Measurements from ENCODE around the gene CYB561A3.
A peak's percentile ranks its signal among the peaks of the same experiment; 100 is the strongest.

The CYB561A3 gene

GRCh38 chr11:61369372-61370348, 8.0 kb upstream of the CYB561A3 start:
- no peak for DNase-seq

- DNase-seq, result no peak
These were observed 7.0 kb upstream of the CYB561A3 start for GRCh38 chr11:61368646-61369045.

DNA sequence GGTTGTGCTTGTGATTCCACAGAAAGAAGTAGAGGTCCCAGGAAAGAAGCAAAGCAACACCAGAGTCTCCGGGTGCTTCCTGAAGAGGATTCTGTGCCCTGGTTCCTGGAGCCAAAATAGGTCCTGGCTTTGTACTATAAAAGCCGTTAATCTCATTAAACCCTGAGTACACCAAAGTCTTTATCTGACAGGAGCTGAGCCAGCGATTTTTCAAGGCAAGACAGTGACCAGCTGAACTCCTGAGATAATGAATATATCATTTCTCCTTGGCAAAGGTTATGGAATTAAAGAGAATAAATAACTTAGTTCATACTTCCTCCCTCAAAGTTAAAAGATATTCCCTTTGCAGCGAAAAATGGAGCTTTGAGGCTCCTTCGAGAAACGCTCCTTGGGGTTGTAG, 5.7 kb upstream of the CYB561A3 start:
- DNase-seq, result no peak

DNA sequence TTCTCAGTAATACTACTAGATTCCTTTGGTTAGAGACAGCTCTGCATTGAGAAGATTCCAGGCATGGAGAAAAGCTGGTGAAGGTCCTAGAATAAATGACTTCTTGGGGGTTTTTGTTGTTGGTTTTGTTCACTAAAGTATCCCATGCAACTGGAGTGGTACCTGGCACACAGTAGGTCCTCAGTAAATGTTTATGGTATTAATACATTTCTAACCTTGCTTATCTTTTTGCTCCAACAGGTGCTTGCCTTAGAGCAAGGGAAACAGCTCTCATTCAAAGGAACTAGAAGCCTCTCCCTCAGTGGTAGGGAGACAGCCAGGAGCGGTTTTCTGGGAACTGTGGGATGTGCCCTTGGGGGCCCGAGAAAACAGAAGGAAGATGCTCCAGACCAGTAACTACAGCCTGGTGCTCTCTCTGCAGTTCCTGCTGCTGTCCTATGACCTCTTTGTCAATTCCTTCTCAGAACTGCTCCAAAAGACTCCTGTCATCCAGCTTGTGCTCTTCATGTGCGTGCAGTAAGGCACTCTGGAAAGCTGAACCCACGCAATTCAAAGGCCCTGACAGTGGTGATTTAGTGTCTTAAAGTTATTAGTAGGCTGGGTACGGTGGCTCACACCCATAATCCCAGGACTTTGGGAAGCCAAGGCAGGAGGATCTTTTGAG, 2.5 kb upstream of the CYB561A3 start:
- DNase-seq, result no peak

DNA sequence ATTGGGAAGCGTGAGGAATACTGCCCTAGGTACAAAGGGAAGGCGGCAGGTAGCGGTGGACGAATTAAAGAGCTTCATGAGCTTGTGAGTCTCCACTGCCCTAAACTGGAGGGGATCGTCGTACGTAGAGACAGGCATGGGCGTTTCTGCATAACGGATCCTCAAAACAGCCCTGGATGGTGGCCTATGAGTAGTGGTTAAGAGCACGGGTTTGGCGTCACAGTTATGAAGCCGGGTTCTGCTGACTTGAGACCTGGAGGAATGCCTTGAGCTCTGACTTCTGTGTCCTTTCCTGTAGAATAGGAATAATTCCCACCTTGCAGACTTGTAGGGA, 827 bp upstream of the CYB561A3 start:
- DNase-seq, result peak; percentile 43

DNA sequence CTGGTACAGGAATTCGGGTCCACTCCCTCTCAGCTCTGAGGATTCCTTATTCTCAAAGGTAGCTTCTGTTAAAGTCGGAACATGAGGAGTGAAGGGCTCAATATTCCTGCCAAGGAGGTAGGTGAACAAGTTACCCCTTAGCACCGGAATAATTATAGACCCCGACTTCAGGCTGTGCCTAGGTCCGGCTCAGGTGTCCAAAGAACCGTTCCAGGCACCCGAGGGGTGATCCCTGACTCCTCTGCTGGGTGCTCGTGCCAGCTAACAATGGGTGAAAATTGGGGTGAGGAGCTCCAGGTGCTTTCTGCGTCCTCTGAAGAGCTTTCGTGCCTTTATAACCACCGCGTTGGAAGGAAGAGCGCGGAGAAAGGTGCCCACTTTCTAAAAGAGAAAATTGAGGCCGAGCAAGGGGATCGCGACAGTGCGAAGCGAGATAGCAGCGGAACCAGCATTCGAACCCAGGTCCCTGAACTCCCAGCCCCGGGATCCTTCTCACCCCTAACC, 393 bp downstream of the CYB561A3 start:
- DNase-seq, result no peak

- DNase-seq, result no peak
These were observed 2.2 kb downstream of the CYB561A3 start for GRCh38 chr11:61359516-61359915.

DNA sequence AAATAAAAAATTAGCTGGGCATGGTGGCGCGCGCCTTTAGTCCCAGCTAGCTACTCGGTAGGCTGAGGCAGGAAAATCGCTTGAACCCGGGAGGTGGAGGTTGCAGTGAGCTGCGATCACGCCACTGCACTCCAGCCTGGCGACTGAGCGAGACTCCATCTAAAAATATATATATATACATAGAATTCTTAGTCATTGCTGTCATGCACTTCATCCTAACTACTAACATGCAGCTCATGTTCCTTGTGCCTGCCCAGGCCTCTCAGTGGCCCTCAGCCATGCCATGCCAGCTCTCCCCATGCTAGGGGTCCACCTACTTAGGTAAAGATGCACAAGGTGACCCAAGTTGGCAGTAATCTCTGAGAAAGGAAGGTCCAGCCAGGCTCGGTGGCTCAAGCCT, 3.1 kb downstream of the CYB561A3 start:
- DNase-seq, result no peak

DNA sequence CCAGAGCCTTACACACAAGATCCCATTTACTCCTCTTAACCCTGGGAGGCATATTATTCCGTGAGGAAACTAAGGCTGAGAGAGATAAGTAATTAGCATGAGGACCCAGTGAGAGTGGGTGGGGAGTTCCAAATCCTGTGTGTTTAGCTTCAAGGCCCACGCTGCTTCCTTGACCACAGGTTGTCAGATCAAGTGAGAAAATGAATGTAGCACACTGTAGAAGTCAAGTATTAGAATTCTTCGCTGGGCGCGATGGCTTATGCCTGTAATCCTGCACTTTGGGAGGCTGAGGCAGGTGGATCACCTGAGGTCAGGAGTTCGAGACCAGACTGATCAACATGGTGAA, 3.8 kb downstream of the CYB561A3 start:
- DNase-seq, result no peak

- DNase-seq, result no peak
These were observed 4.3 kb downstream of the CYB561A3 start for GRCh38 chr11:61357233-61357893.

- no peak for DNase-seq
These were observed 5.0 kb downstream of the CYB561A3 start for GRCh38 chr11:61356706-61357105.

DNA sequence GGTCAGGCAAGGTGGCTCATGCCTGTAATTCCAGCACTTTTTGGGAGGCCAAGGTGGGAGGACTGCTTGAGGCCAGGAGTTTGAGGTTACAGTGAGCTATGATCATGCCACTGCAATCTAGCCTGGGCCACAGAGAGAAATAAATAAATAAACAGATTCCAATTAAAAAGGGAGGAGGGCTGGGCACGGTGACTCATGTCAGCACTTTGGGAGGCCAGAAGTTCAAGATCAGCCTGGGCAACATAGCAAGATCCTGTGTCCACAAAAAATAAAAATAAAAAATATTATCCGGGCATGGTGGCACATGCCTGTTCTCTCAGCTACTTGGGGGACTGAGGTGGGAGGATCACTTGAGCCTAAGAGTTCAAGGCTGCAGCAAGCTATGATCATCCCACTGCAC, 7.5 kb downstream of the CYB561A3 start:
- no peak for DNase-seq

DNA sequence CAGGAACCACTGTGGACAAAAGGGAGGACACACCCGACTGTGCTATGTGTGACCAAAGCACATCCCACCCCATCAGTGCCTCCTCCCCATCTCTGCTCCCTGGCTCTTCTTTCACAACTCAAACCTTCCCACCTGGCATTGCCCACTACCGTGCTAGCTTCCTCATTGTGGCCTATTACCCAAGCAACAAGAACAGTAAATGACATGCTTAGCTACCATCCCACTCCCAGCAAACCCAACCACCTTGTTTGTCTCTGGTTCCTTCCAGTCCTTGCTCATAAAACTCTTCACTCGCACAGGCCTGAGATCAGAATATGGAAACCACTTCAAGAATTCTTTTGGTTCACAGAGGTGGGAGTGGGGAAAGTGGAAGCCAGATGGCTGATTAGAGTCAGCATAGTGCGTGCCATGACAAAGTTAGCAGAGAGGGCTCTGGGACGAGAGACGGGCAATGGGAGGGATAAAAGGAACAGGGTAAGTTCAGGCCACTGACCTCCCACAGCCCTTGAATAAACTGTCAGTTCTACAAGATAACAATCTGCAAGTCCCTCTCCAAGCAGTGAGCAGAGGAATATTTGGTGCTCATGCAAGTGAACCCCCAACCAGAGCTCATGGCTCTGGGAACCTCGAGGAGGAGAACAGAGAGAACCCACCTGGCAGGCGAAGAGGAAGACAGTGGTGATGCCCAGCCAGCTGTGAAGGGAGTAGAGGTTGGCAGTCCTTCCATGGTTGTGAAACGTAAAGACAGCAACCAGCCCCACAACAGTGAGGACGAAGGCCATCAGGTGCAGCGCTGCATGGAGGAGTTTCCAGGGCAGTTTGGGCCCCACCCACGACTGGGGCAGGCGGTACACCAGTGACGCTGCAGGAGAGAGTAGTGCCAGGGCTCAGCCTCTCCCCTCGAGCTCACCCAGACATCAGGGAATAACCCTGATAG, 8.3 kb downstream of the CYB561A3 start:
- DNase-seq, result no peak

- no peak for DNase-seq
These were observed 9.6 kb downstream of the CYB561A3 start for GRCh38 chr11:61352038-61352437.

- no peak for DNase-seq
These were observed 10.9 kb downstream of the CYB561A3 start for GRCh38 chr11:61350803-61351202.

GRCh38 chr11:61350336-61350735, 11.3 kb downstream of the CYB561A3 start:
- DNase-seq, result no peak

DNA sequence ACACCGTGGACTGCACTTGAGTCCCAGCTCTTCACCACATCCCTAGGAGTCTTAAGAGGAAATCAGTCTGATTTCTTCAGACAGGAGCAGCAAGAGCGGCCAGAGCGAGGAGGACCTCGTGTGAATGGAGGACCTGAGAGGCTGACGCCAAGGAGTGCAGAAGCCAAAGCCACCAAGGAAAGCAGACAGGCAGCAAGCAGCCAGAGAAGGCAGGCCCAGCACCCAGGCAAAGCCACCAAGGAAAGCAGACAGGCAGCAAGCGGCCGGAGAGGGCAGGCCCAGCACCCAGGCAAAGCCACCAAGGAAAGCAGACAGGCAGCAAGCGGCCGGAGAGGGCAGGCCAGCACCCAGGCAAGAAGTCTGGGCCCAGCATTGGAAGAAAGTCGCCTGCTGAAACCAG, 11.8 kb downstream of the CYB561A3 start:
- no peak for DNase-seq

- DNase-seq, result no peak
These were observed 12.4 kb downstream of the CYB561A3 start for GRCh38 chr11:61349189-61349751.

DNA sequence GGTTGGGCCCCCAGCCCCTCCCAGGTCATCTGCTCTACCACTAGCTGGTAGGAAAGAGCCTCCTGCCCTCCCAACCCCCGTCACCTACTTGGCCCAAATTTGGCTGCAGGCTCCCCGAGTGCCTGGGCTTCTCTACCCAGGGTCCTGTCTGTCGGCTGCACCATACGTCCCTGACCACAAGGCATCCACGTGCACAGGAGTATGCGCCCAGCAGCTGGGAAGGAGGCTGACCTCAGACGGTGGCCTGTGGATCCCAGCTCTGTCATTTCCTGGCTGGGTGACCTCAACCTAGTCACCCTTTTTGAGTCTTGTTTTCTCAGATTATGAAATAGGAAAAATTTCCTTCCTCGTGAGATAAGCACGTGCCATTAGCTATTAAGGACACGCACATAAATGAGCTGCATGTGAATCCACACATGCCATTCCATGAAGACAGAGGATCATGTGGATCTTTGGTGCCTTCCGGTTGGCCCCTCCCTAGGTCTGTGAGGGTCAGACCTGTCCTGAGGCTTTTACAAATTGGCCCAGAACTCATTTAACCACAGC, 13.7 kb downstream of the CYB561A3 start:
- DNase-seq, result no peak

- no peak for DNase-seq
These were observed 15.5 kb downstream of the CYB561A3 start for GRCh38 chr11:61345954-61346843.

DNA sequence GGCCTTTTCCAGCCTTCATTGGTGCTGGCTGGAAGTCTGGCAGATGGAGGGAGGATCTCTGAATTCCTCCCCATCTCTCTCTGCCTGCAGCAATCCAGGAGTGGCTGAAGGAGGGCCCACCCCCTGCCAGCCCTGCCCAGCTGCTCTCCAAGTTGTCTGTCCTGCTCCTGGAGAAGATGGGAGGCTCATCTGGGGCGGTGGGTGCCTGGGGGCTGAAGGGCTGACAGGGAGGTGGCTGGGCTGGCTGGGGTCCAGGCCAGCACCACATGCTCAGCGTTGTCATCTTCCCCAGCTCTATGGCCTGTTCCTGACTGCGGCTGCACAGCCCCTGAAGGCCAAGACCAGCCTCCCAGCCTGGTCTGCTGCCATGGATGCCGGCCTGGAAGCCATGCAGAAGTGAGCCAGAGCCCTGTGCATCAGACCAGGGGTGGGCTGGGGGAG, 16.5 kb downstream of the CYB561A3 start:
- DNase-seq, result no peak
